VCaP (cell line): ENCODE data around the gene FAN1.
A peak's percentile ranks its signal among the peaks of the same experiment; 100 is the strongest.

Experiments
- H3K27ac ChIP-seq: fragments of 450-650 bp; 2 replicates; pipeline ENCODE4 v1.5.1; 2017
- TF ChIP-seq, protein P1 (sequence below): fragments of 450-650 bp; conservative IDR thresholded peaks from 2 replicates; pipeline ENCODE4 v1.5.1; 2017; ENCODE audit warnings: mild to moderate bottlenecking, moderate library complexity

FAN1 gene

GRCh38 chr15:30979457-30979856 is 75.7 kb downstream of the FAN1 start:
- H3K27ac ChIP-seq = no peak overlapping the region
- TF ChIP-seq, protein P1, sequence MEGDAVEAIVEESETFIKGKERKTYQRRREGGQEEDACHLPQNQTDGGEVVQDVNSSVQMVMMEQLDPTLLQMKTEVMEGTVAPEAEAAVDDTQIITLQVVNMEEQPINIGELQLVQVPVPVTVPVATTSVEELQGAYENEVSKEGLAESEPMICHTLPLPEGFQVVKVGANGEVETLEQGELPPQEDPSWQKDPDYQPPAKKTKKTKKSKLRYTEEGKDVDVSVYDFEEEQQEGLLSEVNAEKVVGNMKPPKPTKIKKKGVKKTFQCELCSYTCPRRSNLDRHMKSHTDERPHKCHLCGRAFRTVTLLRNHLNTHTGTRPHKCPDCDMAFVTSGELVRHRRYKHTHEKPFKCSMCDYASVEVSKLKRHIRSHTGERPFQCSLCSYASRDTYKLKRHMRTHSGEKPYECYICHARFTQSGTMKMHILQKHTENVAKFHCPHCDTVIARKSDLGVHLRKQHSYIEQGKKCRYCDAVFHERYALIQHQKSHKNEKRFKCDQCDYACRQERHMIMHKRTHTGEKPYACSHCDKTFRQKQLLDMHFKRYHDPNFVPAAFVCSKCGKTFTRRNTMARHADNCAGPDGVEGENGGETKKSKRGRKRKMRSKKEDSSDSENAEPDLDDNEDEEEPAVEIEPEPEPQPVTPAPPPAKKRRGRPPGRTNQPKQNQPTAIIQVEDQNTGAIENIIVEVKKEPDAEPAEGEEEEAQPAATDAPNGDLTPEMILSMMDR = no peak

DNA sequence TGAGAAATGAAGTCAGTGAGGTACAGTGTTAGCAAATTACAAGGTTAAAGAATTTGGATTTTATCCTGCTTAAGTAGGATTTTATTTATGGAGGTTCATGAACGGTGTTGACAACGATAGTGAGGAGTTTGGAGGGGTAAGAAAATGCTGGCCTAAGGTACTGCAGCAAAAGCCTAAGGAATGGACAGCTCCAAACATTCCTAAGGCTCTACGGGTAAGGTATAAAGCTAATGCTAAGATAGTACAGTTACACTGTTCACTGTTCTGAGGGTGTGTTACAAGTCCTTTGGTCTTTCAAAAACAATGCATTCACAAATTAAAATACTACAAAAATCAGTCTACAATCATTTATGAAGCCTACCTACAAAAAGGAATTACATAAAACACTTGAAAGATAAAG is 80.4 kb downstream of the FAN1 start:
- H3K27ac ChIP-seq = peak overlapping the region; percentile 74
- TF ChIP-seq, protein P1 = no peak

GRCh38 chr15:30984542-30984941 is 80.8 kb downstream of the FAN1 start:
- peak overlapping the region; percentile 74 for H3K27ac ChIP-seq

GRCh38 chr15:30985081-30985531 is 81.4 kb downstream of the FAN1 start:
- TF ChIP-seq, protein P1 = no peak
- peak overlapping the region; percentile 74 for H3K27ac ChIP-seq

More at GRCh38 chr15:30984542-30984941, 80.8 kb downstream of the FAN1 start:
- TF ChIP-seq, protein P1 = no peak

- peak overlapping the region; percentile 94 for H3K27ac ChIP-seq
- TF ChIP-seq, protein P1 = no peak
Measured at GRCh38 chr15:30990036-30990435, 86.3 kb downstream of the FAN1 start.

DNA sequence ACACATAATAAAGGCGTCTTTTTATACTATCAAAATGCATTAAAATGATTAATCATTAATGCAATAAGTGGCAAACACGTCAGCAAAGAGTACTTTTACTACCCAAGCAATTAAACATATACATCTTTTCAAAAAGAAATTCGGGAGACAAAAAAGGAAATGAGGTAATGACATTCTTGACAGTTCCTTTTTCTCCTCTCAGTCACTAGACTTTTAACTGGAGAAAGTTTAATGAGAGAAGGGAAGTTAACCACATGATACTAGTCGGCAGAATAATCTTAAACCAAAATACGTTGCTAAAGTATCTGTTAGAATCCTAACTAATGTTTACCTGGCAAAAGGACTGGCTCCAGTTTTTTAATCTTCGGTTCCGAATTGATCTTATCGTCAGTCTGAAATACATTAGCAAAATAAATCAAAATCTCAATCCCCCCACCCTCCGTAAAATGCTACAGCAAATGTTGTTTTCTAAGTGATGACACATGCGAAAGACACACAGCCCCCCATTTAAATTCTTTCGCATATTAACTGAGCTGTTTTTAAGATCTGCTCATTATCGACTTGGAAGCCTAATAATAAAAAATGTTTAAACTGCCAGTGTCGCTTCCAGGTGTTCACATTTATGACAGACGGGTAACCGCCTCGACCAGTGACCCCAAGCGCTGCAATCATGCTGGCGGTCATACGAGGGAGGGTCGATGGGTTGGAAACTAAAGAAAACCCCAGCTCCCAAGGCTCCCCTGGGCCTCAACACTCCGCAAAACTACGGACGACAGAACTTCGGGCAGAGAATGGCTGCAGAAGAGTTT is 86.9 kb downstream of the FAN1 start:
- peak overlapping the region; percentile 94 for H3K27ac ChIP-seq
- TF ChIP-seq, protein P1 = no peak

DNA sequence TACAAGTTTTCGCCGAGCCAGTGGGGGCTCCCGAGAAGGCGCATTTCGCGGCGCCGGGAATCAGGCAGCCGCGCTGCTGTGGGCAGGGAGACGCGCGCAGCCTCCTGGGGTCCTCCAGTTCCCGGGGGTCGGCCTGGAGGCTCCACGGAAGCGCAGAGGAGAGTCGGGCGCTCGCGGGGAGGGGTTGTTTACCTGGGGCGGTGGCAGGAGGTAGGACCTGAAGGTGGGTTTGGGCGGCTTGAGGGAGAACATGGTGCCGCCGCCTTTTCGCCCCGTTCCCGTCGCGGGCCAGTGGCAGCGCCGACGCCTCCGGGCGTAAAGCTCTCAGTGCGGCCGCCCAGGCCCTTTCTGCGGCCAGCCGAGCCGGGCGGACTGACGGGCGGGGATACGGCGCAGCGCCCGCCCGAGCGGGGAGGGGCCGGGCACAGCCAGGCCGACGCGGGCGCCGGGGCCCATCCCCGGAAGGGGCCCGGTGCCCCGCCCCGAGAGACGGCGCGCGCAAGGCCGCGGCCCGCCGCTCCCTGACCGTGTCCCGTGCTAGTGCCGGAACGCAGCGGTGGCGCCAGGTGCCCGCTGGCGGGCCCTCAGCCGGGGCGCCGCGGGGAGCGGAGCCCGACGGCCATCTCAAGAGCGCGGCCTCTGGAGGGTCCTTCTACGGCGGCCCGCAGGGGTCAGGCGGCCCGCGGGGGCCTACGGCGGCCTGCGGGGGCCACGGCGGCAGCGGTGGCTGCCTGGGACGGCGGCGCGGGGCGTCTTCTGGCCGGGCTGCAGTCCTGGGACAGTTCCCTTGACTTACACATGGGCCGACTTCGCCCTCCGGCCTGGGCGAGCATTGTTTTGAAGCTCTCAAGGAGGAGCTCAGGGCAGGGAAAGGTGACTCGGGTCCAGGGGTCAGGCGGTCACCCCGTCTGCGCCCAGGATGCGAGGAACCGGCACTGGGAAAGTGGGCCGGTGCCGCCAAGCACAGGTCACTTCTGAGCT is 87.8 kb downstream of the FAN1 start, which contains the start of gene MTMR10:
Gene MTMR10, minus strand, starts transcription at position 374 of the 981 bp plus-strand sequence. Its CDS starts 122 bp downstream, at position 252.
- TF ChIP-seq, protein P1 = no peak
- H3K27ac ChIP-seq = peak within 1 kb of the TSS; percentile 94
